Measurements from ENCODE around the gene FGF14.

The FGF14 gene

GRCh38 chr13:102227741-102228140 is 174.1 kb downstream of the FGF14 start:
- DNase-seq: no peak
- in situ Hi-C loops (cut with HindIII; ENCODE audit: low pct_ligation_motif_present, low pct_unique_long_range_greater_than_20kb, low sequenced_read_pairs): no loop called here

DNA sequence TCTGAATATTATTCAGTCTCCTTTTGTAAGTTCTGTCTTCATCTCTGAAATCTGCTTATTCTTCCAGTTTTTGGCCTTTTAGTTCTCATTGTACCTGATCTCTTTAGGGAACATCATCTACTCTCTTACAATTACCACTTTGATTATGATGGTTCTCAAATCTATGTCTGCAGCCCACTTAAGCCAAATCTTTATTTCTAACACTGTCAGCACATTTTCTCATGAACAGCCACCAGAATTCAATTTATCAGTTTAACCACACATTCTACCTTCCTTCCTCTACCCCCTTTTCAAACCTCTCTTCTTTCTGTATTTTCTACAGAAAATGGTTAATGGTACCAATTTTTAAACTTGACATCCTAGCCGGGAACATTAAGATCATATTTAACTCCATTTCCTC is 175.3 kb downstream of the FGF14 start:
- no peak for DNase-seq
- in situ Hi-C loops (cut with HindIII; ENCODE audit: low pct_ligation_motif_present, low pct_unique_long_range_greater_than_20kb, low sequenced_read_pairs): no loop called here

DNA sequence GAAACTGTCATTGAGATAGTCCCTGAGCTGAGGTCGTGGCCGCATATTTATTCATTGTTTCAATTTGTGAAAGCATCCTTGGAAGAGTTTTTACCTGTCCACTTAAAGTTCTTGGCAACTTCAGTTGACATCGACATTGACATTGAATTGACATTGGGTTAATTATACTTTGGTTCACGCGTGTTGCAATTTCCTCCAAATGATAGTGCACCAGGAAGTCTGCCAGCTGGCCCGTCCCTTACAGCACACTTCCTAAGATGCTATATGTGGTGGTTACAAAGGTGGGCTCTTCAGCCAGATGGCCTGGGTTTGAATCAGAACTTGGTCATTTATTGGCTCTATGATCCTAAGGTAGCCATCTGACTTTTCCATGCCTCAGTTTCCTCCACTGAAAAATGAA is 176.0 kb downstream of the FGF14 start:
- in situ Hi-C loops (cut with HindIII; ENCODE audit: low pct_ligation_motif_present, low pct_unique_long_range_greater_than_20kb, low sequenced_read_pairs): no loop called here

DNA sequence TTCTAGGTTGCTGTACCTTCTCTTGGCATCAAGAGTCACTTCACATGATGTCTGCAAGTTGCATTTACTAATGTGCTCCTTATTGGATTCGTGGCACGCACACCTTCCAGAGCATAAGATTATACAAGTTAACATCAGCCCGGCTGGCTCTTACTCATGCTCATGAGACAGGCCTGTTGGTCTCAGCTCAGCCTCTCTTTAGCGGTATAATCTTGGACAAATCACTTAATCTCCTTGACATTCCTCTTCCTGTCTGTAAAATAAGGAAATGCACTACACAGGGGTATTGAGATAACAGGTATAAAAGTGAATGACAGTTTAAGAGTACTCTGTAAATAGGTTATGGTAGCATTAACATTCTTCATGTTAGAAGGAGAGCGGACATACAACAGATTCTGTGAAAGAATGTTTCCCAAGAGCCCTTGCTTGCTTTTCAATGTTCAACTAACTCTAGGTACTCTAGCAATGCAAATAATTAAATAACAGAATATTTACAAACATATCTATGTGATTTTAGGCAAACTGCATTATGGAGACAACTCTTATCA is 181.1 kb downstream of the FGF14 start:
- in situ Hi-C loops (cut with HindIII; ENCODE audit: low pct_ligation_motif_present, low pct_unique_long_range_greater_than_20kb, low sequenced_read_pairs): no loop called here
- no peak for DNase-seq

More for the DNA sequence above, 176.0 kb downstream of the FGF14 start:
- no peak for DNase-seq

DNA sequence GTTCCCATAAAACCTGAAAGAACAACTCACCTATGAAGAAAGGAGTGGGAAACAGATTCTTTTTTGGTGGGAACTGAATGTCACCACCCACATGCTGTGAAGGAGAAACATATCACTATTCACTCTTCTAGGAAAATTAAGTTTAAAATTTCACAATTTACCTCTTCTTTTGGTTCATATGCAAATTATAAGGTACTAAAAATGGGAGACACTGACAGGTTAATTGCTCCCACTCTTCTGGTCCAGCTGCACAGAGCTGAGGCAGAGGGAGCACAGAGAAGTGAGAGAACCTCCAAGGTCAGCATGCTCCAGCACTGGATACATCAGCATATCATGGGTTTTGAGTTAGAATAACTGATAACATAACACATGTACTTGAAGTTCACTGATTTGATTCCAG is 186.9 kb downstream of the FGF14 start:
- in situ Hi-C loops (cut with HindIII; ENCODE audit: low pct_ligation_motif_present, low pct_unique_long_range_greater_than_20kb, low sequenced_read_pairs): no loop called here
- no peak for DNase-seq

- in situ Hi-C loops (cut with HindIII; ENCODE audit: low pct_ligation_motif_present, low pct_unique_long_range_greater_than_20kb, low sequenced_read_pairs): no loop called here
- DNase-seq: no peak
Observed at GRCh38 chr13:102212729-102213128, 189.1 kb downstream of the FGF14 start.

GRCh38 chr13:102208347-102208746 is 193.5 kb downstream of the FGF14 start:
- in situ Hi-C loops (cut with HindIII; ENCODE audit: low pct_ligation_motif_present, low pct_unique_long_range_greater_than_20kb, low sequenced_read_pairs): no loop called here
- no peak for DNase-seq

- no peak for DNase-seq
- in situ Hi-C loops (cut with HindIII; ENCODE audit: low pct_ligation_motif_present, low pct_unique_long_range_greater_than_20kb, low sequenced_read_pairs): no loop called here
Observed at GRCh38 chr13:102207680-102208342, 194.0 kb downstream of the FGF14 start.

DNA sequence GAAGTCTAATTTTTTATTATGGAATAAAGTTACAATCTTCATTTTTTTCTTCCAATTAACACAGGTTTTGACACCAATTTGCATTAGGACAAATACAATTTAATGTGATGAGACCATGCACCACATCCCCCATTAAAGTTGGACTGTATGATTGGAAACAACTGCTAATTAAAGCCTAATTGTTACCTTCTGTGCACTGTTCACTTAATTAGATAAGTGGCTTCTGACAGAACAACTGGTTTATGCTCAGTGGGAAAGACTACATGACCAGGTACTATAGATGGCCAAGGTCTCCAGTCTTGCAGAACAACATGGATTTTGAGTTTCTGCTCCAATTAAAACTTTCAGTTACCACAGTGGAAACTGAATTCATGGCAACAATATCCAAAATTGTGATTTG is 198.1 kb downstream of the FGF14 start:
- DNase-seq: no peak
- in situ Hi-C loops (cut with HindIII; ENCODE audit: low pct_ligation_motif_present, low pct_unique_long_range_greater_than_20kb, low sequenced_read_pairs): no loop called here

DNA sequence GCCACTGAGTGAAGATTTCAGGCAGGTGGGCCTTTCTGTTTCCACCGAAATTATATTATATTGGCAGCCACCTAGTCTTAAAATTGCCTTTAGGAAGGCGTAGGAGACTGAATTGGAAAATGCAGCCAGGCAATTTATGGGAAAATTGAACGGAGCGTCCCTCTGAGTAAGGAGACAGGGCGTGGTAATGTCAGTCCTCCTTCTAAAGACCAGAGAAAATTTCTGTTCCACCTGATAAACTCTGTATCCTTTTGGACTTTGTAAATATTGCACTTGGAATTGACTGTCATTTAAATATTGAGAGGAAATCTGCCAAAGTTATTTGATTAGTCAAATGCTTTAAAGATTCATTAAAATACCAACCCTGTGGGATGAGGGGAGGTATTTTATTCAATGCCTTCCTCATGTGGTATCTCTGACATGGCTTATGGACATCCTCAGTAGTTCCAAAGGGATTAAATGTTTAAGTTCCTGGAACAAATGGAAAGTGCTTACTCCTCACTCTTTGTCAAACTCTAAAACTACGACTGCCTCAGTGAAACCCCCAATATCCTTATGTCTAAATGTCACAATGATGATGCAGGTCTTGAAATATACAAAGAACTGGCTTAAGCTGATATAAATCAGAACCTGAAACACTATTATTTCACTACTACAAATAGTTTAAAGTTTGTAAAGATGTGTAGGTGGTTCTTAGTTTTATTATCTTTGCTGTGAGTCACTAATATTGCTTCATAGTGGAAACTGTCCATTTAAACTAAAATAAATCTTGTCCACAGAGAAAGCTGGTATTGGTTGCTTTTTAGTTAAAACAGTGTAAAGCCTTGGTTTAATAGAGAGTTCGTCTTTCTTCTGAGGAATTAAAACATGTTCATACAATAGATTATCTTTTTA is 203.2 kb downstream of the FGF14 start:
- in situ Hi-C loops (cut with HindIII; ENCODE audit: low pct_ligation_motif_present, low pct_unique_long_range_greater_than_20kb, low sequenced_read_pairs): no loop called here
- DNase-seq: no peak

GRCh38 chr13:102197193-102197592 is 204.7 kb downstream of the FGF14 start:
- DNase-seq: peak; percentile 27
- in situ Hi-C loops (cut with HindIII; ENCODE audit: low pct_ligation_motif_present, low pct_unique_long_range_greater_than_20kb, low sequenced_read_pairs): no loop called here

- in situ Hi-C loops (cut with HindIII; ENCODE audit: low pct_ligation_motif_present, low pct_unique_long_range_greater_than_20kb, low sequenced_read_pairs): no loop called here
- no peak for DNase-seq
Observed at GRCh38 chr13:102195566-102196462, 206.0 kb downstream of the FGF14 start.

GRCh38 chr13:102192858-102193257 is 209.0 kb downstream of the FGF14 start:
- no peak for DNase-seq
- in situ Hi-C loops (cut with HindIII; ENCODE audit: low pct_ligation_motif_present, low pct_unique_long_range_greater_than_20kb, low sequenced_read_pairs): no loop called here

DNA sequence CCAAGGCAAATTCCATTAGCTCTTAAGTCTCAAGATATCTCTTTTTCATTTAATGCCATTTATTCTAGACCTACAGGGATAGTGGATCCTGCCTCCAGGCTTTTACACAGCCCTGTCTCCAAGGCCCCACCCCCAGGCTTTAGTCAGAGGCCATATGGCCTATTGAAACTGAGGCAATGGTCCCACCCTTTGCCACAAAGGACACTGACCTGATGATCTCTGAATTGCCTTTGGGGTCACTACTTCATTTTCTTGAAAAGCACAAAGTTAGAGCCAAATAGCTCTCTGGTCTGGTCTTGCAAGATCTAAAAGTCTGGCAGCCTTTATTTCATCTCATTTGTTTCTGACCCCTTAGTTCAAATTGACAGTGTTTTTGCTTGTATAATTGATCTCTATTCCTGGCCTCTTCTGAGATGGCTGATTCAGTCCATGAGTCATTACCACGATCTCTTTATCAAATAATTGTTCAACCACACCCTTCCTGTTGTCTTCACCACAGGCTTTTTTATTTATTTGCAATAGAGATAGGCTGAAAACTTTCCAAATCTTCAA is 209.8 kb downstream of the FGF14 start:
- no peak for DNase-seq
- in situ Hi-C loops (cut with HindIII; ENCODE audit: low pct_ligation_motif_present, low pct_unique_long_range_greater_than_20kb, low sequenced_read_pairs): no loop called here

DNA sequence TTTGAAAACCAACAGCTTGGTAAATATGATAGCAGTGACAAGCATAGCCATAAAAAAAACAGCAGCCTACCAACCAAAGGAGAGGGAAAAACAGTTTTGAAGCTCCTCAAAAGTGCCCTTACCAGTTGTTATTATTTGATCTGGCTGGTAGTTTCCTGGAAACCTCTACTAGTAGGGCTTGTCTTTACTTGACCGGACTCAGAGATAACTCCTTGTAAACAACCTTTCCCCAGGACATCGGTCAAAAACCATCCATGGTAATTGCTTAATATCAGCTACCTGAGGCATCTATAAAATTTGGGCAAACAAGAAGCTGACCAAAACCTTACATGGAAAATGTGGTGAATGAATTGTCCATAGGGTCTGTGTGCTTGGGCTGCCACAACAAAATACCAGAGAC is 210.9 kb downstream of the FGF14 start:
- no peak for DNase-seq
- in situ Hi-C loops (cut with HindIII; ENCODE audit: low pct_ligation_motif_present, low pct_unique_long_range_greater_than_20kb, low sequenced_read_pairs): no loop called here

DNA sequence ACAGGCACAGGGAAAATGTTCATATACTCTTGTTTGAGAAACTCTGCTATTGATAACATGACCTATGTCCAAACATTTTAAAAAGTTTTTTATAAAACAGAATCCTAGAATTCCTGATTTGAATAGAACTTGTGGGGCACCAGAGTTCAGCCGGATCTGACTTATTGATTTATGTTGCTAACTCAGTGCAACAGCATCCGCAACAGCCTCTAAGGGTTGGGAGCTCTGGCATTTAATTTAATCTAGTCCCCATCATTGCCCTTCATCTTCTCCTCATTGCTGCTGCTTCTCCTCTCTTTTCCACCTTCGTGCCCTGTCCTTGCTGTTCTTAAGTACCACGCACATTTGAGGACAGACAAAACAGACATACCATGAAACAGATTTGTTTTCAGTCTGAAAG is 214.5 kb downstream of the FGF14 start:
- DNase-seq: no peak
- in situ Hi-C loops (cut with HindIII; ENCODE audit: low pct_ligation_motif_present, low pct_unique_long_range_greater_than_20kb, low sequenced_read_pairs): no loop called here

GRCh38 chr13:102185375-102185984 is 216.4 kb downstream of the FGF14 start:
- no peak for DNase-seq
- in situ Hi-C loops (cut with HindIII; ENCODE audit: low pct_ligation_motif_present, low pct_unique_long_range_greater_than_20kb, low sequenced_read_pairs): no loop called here

DNA sequence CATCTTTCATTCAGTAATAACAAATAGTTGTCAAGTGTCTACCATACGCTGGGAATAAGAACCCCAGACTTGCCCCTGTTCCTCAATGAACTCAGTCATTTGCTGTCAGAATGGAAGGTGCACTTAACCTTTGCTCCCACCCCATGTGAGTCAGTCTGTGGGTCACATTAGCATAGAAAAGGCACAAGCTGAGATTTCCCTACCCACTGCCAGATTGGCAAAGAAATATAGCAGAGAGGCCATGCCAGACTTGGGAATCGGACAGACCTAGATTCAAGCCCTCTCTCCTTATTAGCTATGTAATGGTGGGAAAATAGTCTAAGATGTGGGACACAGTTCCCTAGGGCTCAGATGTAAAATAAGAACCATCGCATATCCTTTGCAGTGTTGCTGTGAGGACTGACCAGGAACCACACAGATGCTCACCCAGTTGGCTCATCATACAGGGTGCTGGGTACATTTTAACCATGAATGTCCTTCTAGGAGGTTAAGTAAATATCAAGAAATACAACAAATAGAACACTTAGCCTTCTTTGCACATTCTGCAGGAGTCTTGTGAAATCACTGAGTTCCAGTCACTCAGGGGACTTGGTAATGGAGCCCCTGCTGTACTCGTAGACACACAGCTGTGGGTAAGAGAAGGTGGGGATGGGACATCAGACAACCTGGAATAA is 218.2 kb downstream of the FGF14 start:
- in situ Hi-C loops (cut with HindIII; ENCODE audit: low pct_ligation_motif_present, low pct_unique_long_range_greater_than_20kb, low sequenced_read_pairs): no loop called here
- no peak for DNase-seq

Measured in ACHN (cell line).